ENCODE results near the gene CPLX4.

DNA sequence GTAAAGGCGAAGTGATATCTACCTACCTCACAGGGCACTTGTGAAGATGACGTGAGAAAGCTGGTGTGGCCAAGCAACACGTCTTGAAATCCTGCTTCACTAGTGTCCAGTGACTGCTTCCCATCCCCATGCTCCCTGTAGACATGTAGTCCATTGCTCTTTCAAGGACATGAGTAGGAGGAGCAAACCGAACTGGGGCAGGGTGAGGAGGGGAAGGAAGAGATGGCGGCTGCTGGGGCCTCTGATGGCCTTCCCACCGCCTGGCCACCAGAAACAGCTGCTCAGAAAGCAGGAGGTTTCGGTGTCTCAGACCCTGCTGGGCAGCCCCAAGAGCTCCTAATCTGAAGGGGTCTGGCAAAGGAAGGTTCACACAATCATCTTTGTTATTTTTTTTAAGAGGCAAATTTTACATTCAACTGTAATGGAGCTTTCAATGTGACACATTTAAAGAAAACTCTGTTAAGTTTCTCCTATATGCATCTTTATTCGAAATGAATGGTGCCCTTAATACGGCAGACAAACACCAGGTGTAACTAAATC, 14.7 kb downstream of the CPLX4 start:
- TF ChIP-seq, protein P1, sequence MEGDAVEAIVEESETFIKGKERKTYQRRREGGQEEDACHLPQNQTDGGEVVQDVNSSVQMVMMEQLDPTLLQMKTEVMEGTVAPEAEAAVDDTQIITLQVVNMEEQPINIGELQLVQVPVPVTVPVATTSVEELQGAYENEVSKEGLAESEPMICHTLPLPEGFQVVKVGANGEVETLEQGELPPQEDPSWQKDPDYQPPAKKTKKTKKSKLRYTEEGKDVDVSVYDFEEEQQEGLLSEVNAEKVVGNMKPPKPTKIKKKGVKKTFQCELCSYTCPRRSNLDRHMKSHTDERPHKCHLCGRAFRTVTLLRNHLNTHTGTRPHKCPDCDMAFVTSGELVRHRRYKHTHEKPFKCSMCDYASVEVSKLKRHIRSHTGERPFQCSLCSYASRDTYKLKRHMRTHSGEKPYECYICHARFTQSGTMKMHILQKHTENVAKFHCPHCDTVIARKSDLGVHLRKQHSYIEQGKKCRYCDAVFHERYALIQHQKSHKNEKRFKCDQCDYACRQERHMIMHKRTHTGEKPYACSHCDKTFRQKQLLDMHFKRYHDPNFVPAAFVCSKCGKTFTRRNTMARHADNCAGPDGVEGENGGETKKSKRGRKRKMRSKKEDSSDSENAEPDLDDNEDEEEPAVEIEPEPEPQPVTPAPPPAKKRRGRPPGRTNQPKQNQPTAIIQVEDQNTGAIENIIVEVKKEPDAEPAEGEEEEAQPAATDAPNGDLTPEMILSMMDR (IDR thresholded peaks at IDR 0.05): no peak
- no peak for TF ChIP-seq POLR2A (IDR thresholded peaks at IDR 0.05)

Data from heart left ventricle (tissue), 13 donors.